SK-N-SH treated with all-trans-retinoic acid at 6 μM for 48 hours (cell line): ENCODE data around the gene SLCO3A1.

ENCODE experiments used
- ATAC-seq: fragments of 200-7000 bp; cut with Tn5 transposase; 3 replicates; pipeline ENCODE4 v1.9.1; 2020; ENCODE audit warnings: mild to moderate bottlenecking, moderate library complexity
- ARNTL ChIP-seq: fragments of 450-650 bp; formaldehyde crosslinking; IDR thresholded peaks from 2 replicates; pipeline ENCODE4 v1.5.0; 2020; ENCODE audit warnings: low read depth, mild to moderate bottlenecking, moderate library complexity, borderline replicate concordance
- BACH2 ChIP-seq: fragments of 250-450 bp; sonication (Bioruptor Pico); IDR thresholded peaks from 2 replicates; pipeline ENCODE4 v1.9.0; 2021; ENCODE audit warnings: mild to moderate bottlenecking, borderline replicate concordance
- CSDC2 ChIP-seq: fragments of 250-450 bp; sonication (Bioruptor Pico); IDR thresholded peaks from 2 replicates; pipeline ENCODE4 v1.5.0; 2020; ENCODE audit warnings: mild to moderate bottlenecking, moderate library complexity
- ESRRG ChIP-seq: fragments of 250-450 bp; sonication (Bioruptor Pico); IDR thresholded peaks from 2 replicates; pipeline ENCODE4 v1.6.1; 2021; ENCODE audit warnings: mild to moderate bottlenecking
- OSR1 ChIP-seq: fragments of 250-450 bp; sonication (Bioruptor Pico); IDR thresholded peaks from 2 replicates; pipeline ENCODE4 v1.8.0; 2022; ENCODE audit warnings: moderate library complexity, mild to moderate bottlenecking, inconsistent platforms
- PPARA ChIP-seq: fragments of 250-450 bp; sonication (Bioruptor Pico); IDR thresholded peaks from 2 replicates; pipeline ENCODE4 v1.5.0; 2020; ENCODE audit warnings: mild to moderate bottlenecking, borderline replicate concordance
- SNAI2 ChIP-seq: fragments of 250-450 bp; sonication (Bioruptor Pico); IDR thresholded peaks from 2 replicates; pipeline ENCODE4 v1.5.0; 2020; ENCODE audit warnings: mild to moderate bottlenecking, moderate library complexity
- TCF4 ChIP-seq: fragments of 250-450 bp; sonication (Bioruptor Pico); IDR thresholded peaks from 2 replicates; pipeline ENCODE4 v1.8.0; 2021; ENCODE audit warnings: mild to moderate bottlenecking, moderate library complexity, borderline replicate concordance
- TOX ChIP-seq: fragments of 250-450 bp; sonication (Bioruptor Pico); IDR thresholded peaks from 2 replicates; pipeline ENCODE4 v1.8.0; 2021; ENCODE audit warnings: mild to moderate bottlenecking, moderate library complexity, borderline replicate concordance
- ZC3H10 ChIP-seq: fragments of 250-450 bp; sonication (Bioruptor Pico); IDR thresholded peaks from 2 replicates; pipeline ENCODE4 v1.5.1; 2021; ENCODE audit warnings: mild to moderate bottlenecking, moderate library complexity
- ZFP3 ChIP-seq: fragments of 250-450 bp; sonication (Bioruptor Pico); IDR thresholded peaks from 2 replicates; pipeline ENCODE4 v1.5.0; 2020; ENCODE audit warnings: mild to moderate bottlenecking, moderate library complexity
- ZNF565 ChIP-seq: fragments of 450-650 bp; formaldehyde crosslinking; conservative IDR thresholded peaks from 2 replicates; pipeline ENCODE4 v1.5.0; 2020; ENCODE audit warnings: low read depth, mild to moderate bottlenecking, moderate library complexity
- ZNF8 ChIP-seq: fragments of 450-650 bp; formaldehyde crosslinking; IDR thresholded peaks from 2 replicates; pipeline ENCODE4 v1.5.0; 2020; ENCODE audit warnings: mild to moderate bottlenecking, moderate library complexity
- TF ChIP-seq, protein P1 (sequence below): fragments of 250-450 bp; sonication (Bioruptor Pico); IDR thresholded peaks from 2 replicates; pipeline ENCODE4 v1.5.0; 2020; ENCODE audit warnings: mild to moderate bottlenecking, moderate library complexity
- TF ChIP-seq, protein P2 (sequence below): fragments of 250-450 bp; sonication (Bioruptor Pico); IDR thresholded peaks from 2 replicates; pipeline ENCODE4 v1.5.1; 2020; ENCODE audit warnings: low read depth, mild to moderate bottlenecking, moderate library complexity
- TF ChIP-seq, protein P3 (sequence below): fragments of 250-450 bp; sonication (Bioruptor Pico); IDR thresholded peaks from 2 replicates; pipeline ENCODE4 v1.5.1; 2021; ENCODE audit warnings: mild to moderate bottlenecking, moderate library complexity

The SLCO3A1 gene

DNA sequence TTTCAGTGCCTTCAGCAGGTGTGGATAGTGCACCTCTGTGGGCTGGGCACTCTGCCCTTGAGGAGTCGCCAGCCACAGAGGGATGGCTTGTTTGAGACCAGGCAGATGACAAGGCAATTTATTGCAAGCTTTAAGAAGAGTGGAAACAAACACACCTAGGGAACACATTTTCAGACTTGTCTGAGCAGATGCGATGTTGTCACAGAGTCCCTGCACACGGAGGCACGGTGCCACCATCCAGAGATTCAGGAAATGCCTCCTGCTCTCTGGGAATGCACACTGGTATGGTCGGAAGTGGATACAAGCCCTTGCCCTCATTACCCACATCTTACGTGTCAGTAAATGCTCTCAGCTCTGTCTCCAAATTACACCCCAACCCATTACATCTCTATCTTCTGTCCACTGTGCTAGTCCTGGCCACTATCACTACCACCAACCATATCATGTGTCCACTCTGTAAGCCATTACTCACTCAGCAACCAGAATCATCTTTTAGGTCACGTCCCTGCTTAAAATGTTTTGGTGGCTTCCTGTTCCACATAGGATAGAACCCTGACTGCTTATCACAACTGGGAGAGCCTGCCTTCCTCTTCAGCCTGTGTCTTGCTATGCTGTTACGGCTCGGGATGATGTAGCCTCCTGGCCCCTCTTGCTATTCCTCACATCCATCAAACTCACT is 196.9 kb downstream of the SLCO3A1 start:
- no peak for TF ChIP-seq ZC3H10 (CRISPR knock-in tag)
- TF ChIP-seq, all 23 proteins: peak for 0
- ATAC-seq: no peak

DNA sequence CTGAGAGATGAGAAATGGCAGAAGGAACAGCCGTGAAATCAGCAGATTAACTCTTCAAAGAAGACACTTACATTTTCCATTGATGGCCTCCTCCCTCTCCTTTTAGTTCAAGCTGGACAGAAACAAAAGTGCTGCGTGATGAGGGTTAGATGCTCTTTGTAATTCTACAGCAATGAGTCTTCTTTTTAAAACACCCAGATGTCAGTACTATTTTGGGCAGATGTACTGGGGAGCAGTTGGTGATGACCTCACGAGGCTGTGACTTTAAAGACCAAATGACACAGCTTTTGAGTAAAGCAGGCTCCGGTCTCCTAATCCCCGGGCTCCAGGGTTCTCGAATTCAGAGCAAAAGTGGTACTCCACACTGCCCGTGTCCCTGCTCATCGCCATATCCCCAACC is 198.2 kb downstream of the SLCO3A1 start:
- TF ChIP-seq, protein P1, sequence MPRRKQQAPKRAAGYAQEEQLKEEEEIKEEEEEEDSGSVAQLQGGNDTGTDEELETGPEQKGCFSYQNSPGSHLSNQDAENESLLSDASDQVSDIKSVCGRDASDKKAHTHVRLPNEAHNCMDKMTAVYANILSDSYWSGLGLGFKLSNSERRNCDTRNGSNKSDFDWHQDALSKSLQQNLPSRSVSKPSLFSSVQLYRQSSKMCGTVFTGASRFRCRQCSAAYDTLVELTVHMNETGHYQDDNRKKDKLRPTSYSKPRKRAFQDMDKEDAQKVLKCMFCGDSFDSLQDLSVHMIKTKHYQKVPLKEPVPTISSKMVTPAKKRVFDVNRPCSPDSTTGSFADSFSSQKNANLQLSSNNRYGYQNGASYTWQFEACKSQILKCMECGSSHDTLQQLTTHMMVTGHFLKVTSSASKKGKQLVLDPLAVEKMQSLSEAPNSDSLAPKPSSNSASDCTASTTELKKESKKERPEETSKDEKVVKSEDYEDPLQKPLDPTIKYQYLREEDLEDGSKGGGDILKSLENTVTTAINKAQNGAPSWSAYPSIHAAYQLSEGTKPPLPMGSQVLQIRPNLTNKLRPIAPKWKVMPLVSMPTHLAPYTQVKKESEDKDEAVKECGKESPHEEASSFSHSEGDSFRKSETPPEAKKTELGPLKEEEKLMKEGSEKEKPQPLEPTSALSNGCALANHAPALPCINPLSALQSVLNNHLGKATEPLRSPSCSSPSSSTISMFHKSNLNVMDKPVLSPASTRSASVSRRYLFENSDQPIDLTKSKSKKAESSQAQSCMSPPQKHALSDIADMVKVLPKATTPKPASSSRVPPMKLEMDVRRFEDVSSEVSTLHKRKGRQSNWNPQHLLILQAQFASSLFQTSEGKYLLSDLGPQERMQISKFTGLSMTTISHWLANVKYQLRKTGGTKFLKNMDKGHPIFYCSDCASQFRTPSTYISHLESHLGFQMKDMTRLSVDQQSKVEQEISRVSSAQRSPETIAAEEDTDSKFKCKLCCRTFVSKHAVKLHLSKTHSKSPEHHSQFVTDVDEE: no peak
- TF ChIP-seq BACH2 (no peak), ARNTL (CRISPR knock-in tag) (no peak), ZNF565 (no peak), TCF4 (CRISPR knock-in tag) (no peak), OSR1 (CRISPR knock-in tag) (no peak), SNAI2 (CRISPR knock-in tag) (no peak), PPARA (CRISPR knock-in tag) (no peak), ZFP3 (CRISPR knock-in tag) (no peak), TOX (no peak)
- TF ChIP-seq, protein P2, sequence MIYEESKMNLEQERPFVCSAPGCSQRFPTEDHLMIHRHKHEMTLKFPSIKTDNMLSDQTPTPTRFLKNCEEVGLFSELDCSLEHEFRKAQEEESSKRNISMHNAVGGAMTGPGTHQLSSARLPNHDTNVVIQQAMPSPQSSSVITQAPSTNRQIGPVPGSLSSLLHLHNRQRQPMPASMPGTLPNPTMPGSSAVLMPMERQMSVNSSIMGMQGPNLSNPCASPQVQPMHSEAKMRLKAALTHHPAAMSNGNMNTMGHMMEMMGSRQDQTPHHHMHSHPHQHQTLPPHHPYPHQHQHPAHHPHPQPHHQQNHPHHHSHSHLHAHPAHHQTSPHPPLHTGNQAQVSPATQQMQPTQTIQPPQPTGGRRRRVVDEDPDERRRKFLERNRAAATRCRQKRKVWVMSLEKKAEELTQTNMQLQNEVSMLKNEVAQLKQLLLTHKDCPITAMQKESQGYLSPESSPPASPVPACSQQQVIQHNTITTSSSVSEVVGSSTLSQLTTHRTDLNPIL (CRISPR knock-in tag): no peak
- no peak for ATAC-seq

DNA sequence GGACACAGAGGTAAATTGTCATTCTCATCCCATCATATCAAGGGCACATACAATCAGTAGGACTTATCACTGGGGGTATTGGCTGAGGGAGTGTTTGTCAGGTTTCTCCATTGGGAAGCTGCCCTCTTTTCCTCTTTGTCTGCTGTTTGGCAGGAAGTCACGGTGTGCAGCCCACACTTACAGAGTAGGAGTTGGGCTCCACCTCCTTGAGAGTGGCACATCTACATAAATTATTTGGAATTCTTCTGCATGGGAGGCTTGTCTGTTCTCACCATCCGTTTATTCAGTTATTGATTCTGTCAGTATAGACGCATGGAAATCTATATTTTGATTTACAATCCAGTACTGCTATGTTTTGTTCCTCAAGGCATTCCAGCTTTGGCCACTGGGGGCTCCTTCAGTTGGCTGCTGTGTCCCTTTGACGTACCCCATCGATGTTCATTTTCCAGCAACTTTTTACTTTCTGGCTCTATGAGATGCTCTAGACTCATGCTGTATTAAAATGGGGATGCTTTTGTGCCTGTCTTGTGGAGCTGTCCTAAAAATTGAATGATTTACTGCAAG is 200.3 kb downstream of the SLCO3A1 start:
- 0 out of 3 replicates have a peak, but pooled peaks have one; percentile 51 for ATAC-seq

DNA sequence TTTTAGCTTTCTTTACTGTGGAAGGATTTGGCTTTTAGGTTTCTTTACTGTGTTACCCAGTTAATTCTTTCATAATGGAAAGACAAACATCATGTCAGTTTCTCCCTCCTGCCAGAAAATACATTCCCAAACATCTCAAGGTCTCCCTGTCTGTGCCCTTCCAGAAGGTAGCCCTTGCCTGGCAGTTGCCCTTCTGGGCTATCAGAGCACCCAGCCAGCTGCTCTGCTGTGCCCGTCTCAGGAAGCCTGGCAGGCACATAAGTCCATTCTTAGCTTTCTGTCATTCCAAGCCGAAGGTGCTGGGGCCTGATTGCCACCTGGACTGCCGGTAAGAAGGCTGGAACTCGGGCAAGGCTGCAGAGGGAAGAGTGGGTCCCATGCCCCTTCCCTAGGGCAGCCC is 203.4 kb downstream of the SLCO3A1 start:
- ATAC-seq: no peak
- no peak for TF ChIP-seq TCF4 (CRISPR knock-in tag)

More for the DNA sequence above, 200.3 kb downstream of the SLCO3A1 start:
- TF ChIP-seq ZNF565 (no peak), TCF4 (CRISPR knock-in tag) (no peak), OSR1 (CRISPR knock-in tag) (no peak), BACH2 (no peak), ESRRG (CRISPR knock-in tag) (no peak), CSDC2 (CRISPR knock-in tag) (no peak), ZNF8 (CRISPR knock-in tag) (no peak)
- TF ChIP-seq, protein P1: no peak
- TF ChIP-seq, protein P3, sequence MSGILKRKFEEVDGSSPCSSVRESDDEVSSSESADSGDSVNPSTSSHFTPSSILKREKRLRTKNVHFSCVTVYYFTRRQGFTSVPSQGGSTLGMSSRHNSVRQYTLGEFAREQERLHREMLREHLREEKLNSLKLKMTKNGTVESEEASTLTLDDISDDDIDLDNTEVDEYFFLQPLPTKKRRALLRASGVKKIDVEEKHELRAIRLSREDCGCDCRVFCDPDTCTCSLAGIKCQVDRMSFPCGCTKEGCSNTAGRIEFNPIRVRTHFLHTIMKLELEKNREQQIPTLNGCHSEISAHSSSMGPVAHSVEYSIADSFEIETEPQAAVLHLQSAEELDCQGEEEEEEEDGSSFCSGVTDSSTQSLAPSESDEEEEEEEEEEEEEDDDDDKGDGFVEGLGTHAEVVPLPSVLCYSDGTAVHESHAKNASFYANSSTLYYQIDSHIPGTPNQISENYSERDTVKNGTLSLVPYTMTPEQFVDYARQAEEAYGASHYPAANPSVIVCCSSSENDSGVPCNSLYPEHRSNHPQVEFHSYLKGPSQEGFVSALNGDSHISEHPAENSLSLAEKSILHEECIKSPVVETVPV (CRISPR knock-in tag): no peak
